ENCODE results near the gene CDYL. TPM values are rescaled to one million over a fixed set of nuclear protein-coding genes. Genes with fewer than 3 reads are reported as not detected.

Gene CDYL
- total and polyA plus RNA-seq, 10 donors, result 6.8 to 48.4 (median 35.3) TPM

GRCh38 chr6:4931530-4932227 is 155.5 kb downstream of the CDYL start:
- TF ChIP-seq CTCF (IDR thresholded peaks at IDR 0.05 in 8 of 11, conservative IDR thresholded peaks at IDR 0.05 in 3 of 11) (no peak), POLR2A (IDR thresholded peaks at IDR 0.05) (no peak), POLR2AphosphoS5 (IDR thresholded peaks at IDR 0.05) (no peak)
- no peak overlapping the region for H3K27ac ChIP-seq
- intact Hi-C loops (cut with DNase I; ENCODE audit: low total_unique reads), result loop anchor here (10.0 kb wide), 2 partner anchors 147 to 647 kb away; no protein-coding TSS in a partner anchor
- DNase-seq, result no peak
- WGBS, 5 donors, result 80 to 96% (median 89%) methylated on average over 11 of the region's 11 CpGs
- H3K9me3 ChIP-seq, result no peaks in the 10 kb centered on the region
- H3K36me3 ChIP-seq, result peaks cover 0 to 12% (median 0%) of the 10 kb centered on the region in 6 donors
- peaks cover 0 to 51% (median 15%) of the 10 kb centered on the region in 6 donors for H3K4me1 ChIP-seq
- H3K4me3 ChIP-seq, result no peak overlapping the region
- no peaks in the 10 kb centered on the region for H3K27me3 ChIP-seq (replicated peaks in 1 of 7)

GRCh38 chr6:4932228-4932903 is 156.2 kb downstream of the CDYL start:
- no peaks in the 10 kb centered on the region for H3K27me3 ChIP-seq (replicated peaks in 1 of 7)
- H3K27ac ChIP-seq, result no peak overlapping the region
- no peaks in the 10 kb centered on the region for H3K9me3 ChIP-seq
- peaks cover 0 to 16% (median 0%) of the 10 kb centered on the region in 6 donors for H3K36me3 ChIP-seq
- no peak for DNase-seq
- 83 to 87% (median 85%) methylated on average over 6 to 8 of the region's 8 CpGs for WGBS, 5 donors
- H3K4me1 ChIP-seq, result peaks cover 0 to 54% (median 15%) of the 10 kb centered on the region in 6 donors
- intact Hi-C loops (cut with DNase I; ENCODE audit: low total_unique reads), result loop anchor here (10.0 kb wide), 2 partner anchors 148 to 648 kb away; no protein-coding TSS in a partner anchor
- TF ChIP-seq POLR2A (IDR thresholded peaks at IDR 0.05) (no peak), CTCF (IDR thresholded peaks at IDR 0.05 in 8 of 11, conservative IDR thresholded peaks at IDR 0.05 in 3 of 11) (no peak), POLR2AphosphoS5 (IDR thresholded peaks at IDR 0.05) (no peak)
- H3K4me3 ChIP-seq, result no peak overlapping the region

GRCh38 chr6:4935486-4935885 is 159.3 kb downstream of the CDYL start:
- Histone ChIP-seq H3K27me3 (replicated peaks in 1 of 7) (no peaks in the 10 kb centered on the region), H3K4me3 (no peak overlapping the region), H3K4me1 (peaks cover 0 to 58% (median 17%) of the 10 kb centered on the region in 6 donors), H3K36me3 (peaks cover 0 to 43% (median 4%) of the 10 kb centered on the region in 6 donors), H3K27ac (no peak overlapping the region), H3K9me3 (no peaks in the 10 kb centered on the region)
- TF ChIP-seq POLR2AphosphoS5 (IDR thresholded peaks at IDR 0.05), result no peak
- no peak for TF ChIP-seq CTCF (IDR thresholded peaks at IDR 0.05 in 8 of 11, conservative IDR thresholded peaks at IDR 0.05 in 3 of 11)
- no peak for TF ChIP-seq POLR2A (IDR thresholded peaks at IDR 0.05)
- 55 to 72% (median 69%) methylated on average over 10 of the region's 10 CpGs for WGBS, 5 donors
- intact Hi-C loops (cut with DNase I; ENCODE audit: low total_unique reads), result loop anchor here (10.0 kb wide), 2 partner anchors 151 to 651 kb away; no protein-coding TSS in a partner anchor
- no peak for DNase-seq
